ENCODE measurements around the gene HM13.

HM13 gene

GRCh38 chr20:31559704-31560093 lies 45.5 kb downstream of the HM13 start:
- CTCF ChIA-PET = interaction anchor here (0.7 to 30.9 kb wide), 11 partner anchors 8 to 72 kb away, joined by 3 to 853 read pairs (median 4); partner anchors contain the start of gene ID1
- Mint-ChIP-seq H3K4me1 (peaks cover 15% of the 10 kb centered on the region), H3K27me3 (no peaks in the 10 kb centered on the region), H3K4me3 (no peak overlapping the region), H3K27ac (peak overlapping the region; percentile 90), H3K36me3 (peaks cover 40% of the 10 kb centered on the region), H3K9me3 (no peaks in the 10 kb centered on the region)
- DNase-seq = no peak

GRCh38 chr20:31560094-31560745 lies 46.0 kb downstream of the HM13 start:
- H3K9me3 Mint-ChIP-seq = no peaks in the 10 kb centered on the region
- no peaks in the 10 kb centered on the region for H3K27me3 Mint-ChIP-seq
- H3K4me1 Mint-ChIP-seq = peaks cover 15% of the 10 kb centered on the region
- H3K27ac Mint-ChIP-seq = peak overlapping the region; percentile 90
- peak; percentile 88 for DNase-seq
- H3K4me3 Mint-ChIP-seq = no peak overlapping the region
- peaks cover 41% of the 10 kb centered on the region for H3K36me3 Mint-ChIP-seq
- CTCF ChIA-PET = interaction anchor here (0.7 to 30.9 kb wide), 13 partner anchors 9 to 163 kb away, joined by 3 to 853 read pairs (median 4); partner anchors contain the start of genes BCL2L1 and ID1

DNA sequence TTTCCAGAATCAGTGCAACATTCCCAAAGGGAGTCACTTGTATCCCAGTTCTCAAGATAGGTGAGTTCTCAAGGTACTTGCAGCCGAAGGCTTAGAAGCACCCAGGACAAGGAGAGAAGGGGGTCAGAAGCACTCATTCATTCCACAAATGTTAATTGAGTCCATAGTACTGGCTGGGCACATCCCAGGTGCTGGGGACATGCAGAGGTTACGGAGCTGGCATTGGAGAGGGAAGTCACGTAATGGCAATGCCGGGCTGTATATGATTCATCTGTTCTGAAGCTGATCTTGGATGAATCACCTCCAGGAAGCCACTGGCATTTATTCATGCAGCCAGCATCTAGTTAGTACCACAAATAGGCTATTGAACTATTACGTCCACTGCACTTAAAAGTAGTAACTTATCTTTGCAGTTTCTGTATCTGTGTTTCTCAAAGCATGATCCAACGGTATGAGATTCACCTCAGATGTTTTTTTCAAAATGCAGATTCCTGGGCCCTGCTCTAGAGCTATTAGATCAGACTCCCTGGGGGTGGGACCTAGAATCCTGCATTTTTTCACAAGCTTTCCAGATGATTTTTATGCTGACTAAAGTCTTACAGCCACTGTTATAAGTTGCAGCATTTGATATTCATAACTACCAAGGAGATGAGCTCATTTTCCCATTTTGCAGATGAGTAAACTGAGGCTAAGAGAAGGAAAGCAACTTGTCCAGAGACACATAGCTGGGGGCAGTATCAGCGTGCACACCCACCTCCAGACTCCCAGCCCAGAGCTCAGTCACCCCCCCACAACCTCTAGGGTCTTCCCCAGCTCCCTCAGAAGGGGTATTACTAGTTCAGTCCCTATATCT lies 46.7 kb downstream of the HM13 start:
- peaks cover 19% of the 10 kb centered on the region for H3K4me1 Mint-ChIP-seq

GRCh38 chr20:31562241-31562640 lies 48.0 kb downstream of the HM13 start:
- no peaks in the 10 kb centered on the region for H3K9me3 Mint-ChIP-seq
- H3K4me1 Mint-ChIP-seq = peaks cover 23% of the 10 kb centered on the region
- H3K4me3 Mint-ChIP-seq = no peak overlapping the region
- no peak for DNase-seq
- CTCF ChIA-PET = interaction anchor here (0.6 to 30.9 kb wide), 11 partner anchors 11 to 161 kb away, joined by 3 to 853 read pairs (median 5); partner anchors contain the start of genes BCL2L1 and ID1
- H3K36me3 Mint-ChIP-seq = peaks cover 39% of the 10 kb centered on the region
- no peaks in the 10 kb centered on the region for H3K27me3 Mint-ChIP-seq
- H3K27ac Mint-ChIP-seq = peak overlapping the region; percentile 71

More for the DNA sequence above, 46.7 kb downstream of the HM13 start:
- Mint-ChIP-seq H3K27me3 (no peaks in the 10 kb centered on the region), H3K9me3 (no peaks in the 10 kb centered on the region), H3K4me3 (no peak overlapping the region), H3K36me3 (peaks cover 41% of the 10 kb centered on the region), H3K27ac (no peak overlapping the region)
- DNase-seq = no peak
- CTCF ChIA-PET = interaction anchor here (0.7 to 30.9 kb wide), 16 partner anchors 10 to 254 kb away, joined by 3 to 853 read pairs (median 4); partner anchors contain the start of genes BCL2L1 and ID1

DNA sequence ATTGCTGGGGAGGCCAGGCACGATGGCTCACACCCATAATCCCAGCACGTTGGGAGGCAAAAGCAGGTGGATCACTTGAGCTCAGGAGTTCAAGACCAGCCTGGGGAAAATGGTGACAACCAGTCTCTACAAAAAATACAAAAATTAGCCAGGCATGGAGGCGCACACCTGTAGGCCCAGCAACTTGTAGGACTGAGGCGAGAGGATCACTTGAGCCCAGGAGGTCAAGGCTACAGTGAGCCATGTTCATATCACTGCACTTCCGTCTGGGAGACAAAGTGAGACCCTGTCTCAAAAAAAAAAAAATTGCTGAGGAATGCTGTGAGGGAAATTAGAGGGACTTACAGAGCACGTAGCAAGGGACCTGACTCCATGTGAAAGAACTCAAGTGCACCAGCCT lies 50.0 kb downstream of the HM13 start:
- Mint-ChIP-seq H3K36me3 (peaks cover 32% of the 10 kb centered on the region), H3K27ac (no peak overlapping the region), H3K27me3 (no peaks in the 10 kb centered on the region), H3K4me3 (no peak overlapping the region), H3K9me3 (no peaks in the 10 kb centered on the region), H3K4me1 (peaks cover 28% of the 10 kb centered on the region)
- no peak for DNase-seq
- CTCF ChIA-PET = interaction anchor here (1.2 to 30.9 kb wide), 2 partner anchors 15 to 46 kb away, joined by 3 to 853 read pairs; partner anchors contain the start of gene ID1

DNA sequence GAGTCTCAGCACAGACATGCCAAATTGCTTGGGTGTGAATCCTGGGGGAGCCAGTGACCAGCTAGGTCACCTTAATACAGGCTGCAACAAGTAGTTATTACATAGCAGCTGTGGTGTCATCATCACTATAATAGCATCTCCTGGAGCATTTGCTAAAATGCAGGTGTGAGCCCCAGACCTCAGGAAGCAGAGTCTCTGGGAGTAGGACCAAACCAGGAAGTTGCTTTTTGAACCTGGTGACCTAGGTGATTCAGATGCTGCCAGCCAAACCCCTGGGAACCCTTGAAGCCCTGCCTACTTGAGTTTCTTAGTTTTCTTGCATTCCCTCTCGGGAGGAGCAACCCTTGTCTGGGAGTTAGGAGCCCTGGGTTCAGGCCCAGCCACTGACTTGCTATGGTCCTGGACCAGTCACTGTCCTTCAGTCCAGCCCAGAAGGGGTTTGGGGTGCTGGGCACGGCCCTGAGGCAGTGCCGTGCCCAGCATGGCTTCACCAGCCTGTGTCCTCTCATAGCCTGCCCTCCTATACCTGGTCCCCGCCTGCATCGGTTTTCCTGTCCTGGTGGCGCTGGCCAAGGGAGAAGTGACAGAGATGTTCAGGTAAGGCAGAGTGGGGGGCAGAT lies 51.6 kb downstream of the HM13 start:
- no peaks in the 10 kb centered on the region for H3K27me3 Mint-ChIP-seq
- H3K27ac Mint-ChIP-seq = no peak overlapping the region
- H3K9me3 Mint-ChIP-seq = no peaks in the 10 kb centered on the region
- peaks cover 18% of the 10 kb centered on the region for H3K4me1 Mint-ChIP-seq
- peaks cover 30% of the 10 kb centered on the region for H3K36me3 Mint-ChIP-seq
- DNase-seq = no peak
- no peak overlapping the region for H3K4me3 Mint-ChIP-seq
- CTCF ChIA-PET = interaction anchor here (3.5 to 30.9 kb wide), 2 partner anchors 9 to 45 kb away, joined by 19 to 853 read pairs; partner anchors contain the start of gene ID1

GRCh38 chr20:31566319-31566657 lies 52.0 kb downstream of the HM13 start:
- Mint-ChIP-seq H3K4me1 (peaks cover 18% of the 10 kb centered on the region), H3K4me3 (no peak overlapping the region), H3K36me3 (peaks cover 26% of the 10 kb centered on the region), H3K27me3 (no peaks in the 10 kb centered on the region), H3K27ac (peak overlapping the region; percentile 13), H3K9me3 (no peaks in the 10 kb centered on the region)
- CTCF ChIA-PET = interaction anchor here (1.4 to 30.9 kb wide), 3 partner anchors 9 to 63 kb away, joined by 3 to 853 read pairs (median 19); partner anchors contain the start of gene ID1
- no peak for DNase-seq

- CTCF ChIA-PET = interaction anchor here (1.1 to 30.9 kb wide), 7 partner anchors 10 to 156 kb away, joined by 3 to 853 read pairs (median 5); partner anchors contain the start of genes BCL2L1 and ID1
- no peak overlapping the region for H3K4me3 Mint-ChIP-seq
- DNase-seq = no peak
- H3K9me3 Mint-ChIP-seq = no peaks in the 10 kb centered on the region
- H3K27me3 Mint-ChIP-seq = no peaks in the 10 kb centered on the region
- peaks cover 18% of the 10 kb centered on the region for H3K4me1 Mint-ChIP-seq
- peak overlapping the region; percentile 13 for H3K27ac Mint-ChIP-seq
- H3K36me3 Mint-ChIP-seq = peaks cover 23% of the 10 kb centered on the region
Measured at GRCh38 chr20:31566658-31567379, 52.6 kb downstream of the HM13 start.

- DNase-seq = no peak
- H3K9me3 Mint-ChIP-seq = no peaks in the 10 kb centered on the region
- H3K4me1 Mint-ChIP-seq = peaks cover 22% of the 10 kb centered on the region
- no peak overlapping the region for H3K4me3 Mint-ChIP-seq
- peaks cover 23% of the 10 kb centered on the region for H3K36me3 Mint-ChIP-seq
- CTCF ChIA-PET = interaction anchor here (0.9 to 30.9 kb wide), 8 partner anchors 10 to 156 kb away, joined by 3 to 853 read pairs (median 4); partner anchors contain the start of genes BCL2L1 and ID1
- peak overlapping the region; percentile 78 for H3K27ac Mint-ChIP-seq
- H3K27me3 Mint-ChIP-seq = no peaks in the 10 kb centered on the region
Measured at GRCh38 chr20:31567380-31567720, 53.1 kb downstream of the HM13 start.

DNA sequence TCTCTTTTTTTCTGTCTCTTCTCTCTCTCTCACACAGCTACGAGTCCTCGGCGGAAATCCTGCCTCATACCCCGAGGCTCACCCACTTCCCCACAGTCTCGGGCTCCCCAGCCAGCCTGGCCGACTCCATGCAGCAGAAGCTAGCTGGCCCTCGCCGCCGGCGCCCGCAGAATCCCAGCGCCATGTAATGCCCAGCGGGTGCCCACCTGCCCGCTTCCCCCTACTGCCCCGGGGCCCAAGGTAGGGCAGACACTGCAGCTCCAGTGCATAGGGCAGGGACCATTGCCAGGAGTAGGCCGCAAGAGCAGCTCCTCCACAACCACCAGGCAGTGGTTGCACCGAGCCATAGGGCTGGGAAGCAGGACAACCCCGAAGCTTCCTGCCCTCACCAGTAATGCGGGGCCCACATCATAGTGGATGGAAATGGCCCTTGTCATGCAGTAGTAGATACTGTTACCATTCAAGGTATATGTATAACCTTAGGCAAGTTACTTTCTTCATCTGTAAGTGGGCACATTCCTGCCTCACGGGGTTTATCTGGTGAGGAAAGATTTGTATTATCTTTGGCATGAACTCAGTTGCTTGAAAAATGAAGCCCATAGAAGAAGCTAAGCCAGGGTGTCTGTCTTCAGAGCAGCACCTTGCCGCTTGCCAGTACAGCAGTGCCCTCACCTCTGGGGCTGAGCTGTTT lies 53.9 kb downstream of the HM13 start:
- Mint-ChIP-seq H3K27ac (peak overlapping the region; percentile 78), H3K9me3 (no peaks in the 10 kb centered on the region)
- CTCF ChIA-PET = interaction anchor here (0.6 to 30.9 kb wide), 11 partner anchors 8 to 155 kb away, joined by 3 to 853 read pairs (median 3); partner anchors contain the start of genes BCL2L1 and ID1

DNA sequence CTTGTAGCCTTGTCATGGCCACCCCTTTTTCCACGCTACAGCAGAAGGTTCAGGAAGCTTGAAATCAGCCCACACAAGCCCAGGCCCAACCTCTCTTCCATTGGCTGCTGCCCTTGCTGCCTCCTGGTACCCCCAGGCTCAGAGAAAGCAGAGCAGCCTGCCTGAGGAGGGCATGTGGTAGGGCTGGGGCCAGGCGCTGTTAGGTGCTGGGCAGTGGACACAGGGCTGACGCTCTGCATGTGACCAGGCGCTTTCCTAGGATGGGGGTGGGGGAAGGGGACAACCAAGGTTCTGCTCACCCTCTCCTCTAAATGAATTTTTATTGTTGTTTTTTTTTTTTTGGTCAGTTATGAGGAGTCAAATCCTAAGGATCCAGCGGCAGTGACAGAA lies 54.5 kb downstream of the HM13 start:
- H3K27me3 Mint-ChIP-seq = no peaks in the 10 kb centered on the region
- no peaks in the 10 kb centered on the region for H3K9me3 Mint-ChIP-seq
- H3K4me3 Mint-ChIP-seq = no peak overlapping the region
- no peak for DNase-seq
- peaks cover 17% of the 10 kb centered on the region for H3K36me3 Mint-ChIP-seq
- peaks cover 33% of the 10 kb centered on the region for H3K4me1 Mint-ChIP-seq
- H3K27ac Mint-ChIP-seq = peak overlapping the region; percentile 45
- CTCF ChIA-PET = interaction anchor here (0.6 to 30.9 kb wide), 11 partner anchors 7 to 164 kb away, joined by 3 to 853 read pairs (median 3); partner anchors contain the start of gene ID1

More for the DNA sequence above, 53.9 kb downstream of the HM13 start:
- no peaks in the 10 kb centered on the region for H3K27me3 Mint-ChIP-seq
- H3K36me3 Mint-ChIP-seq = peaks cover 17% of the 10 kb centered on the region
- peaks cover 27% of the 10 kb centered on the region for H3K4me1 Mint-ChIP-seq
- no peak for DNase-seq
- H3K4me3 Mint-ChIP-seq = no peak overlapping the region

GRCh38 chr20:31569163-31570020 lies 55.1 kb downstream of the HM13 start:
- CTCF ChIA-PET = interaction anchor here (0.7 to 30.9 kb wide), 13 partner anchors 9 to 163 kb away, joined by 3 to 853 read pairs (median 3); partner anchors contain the start of gene ID1
- H3K9me3 Mint-ChIP-seq = no peaks in the 10 kb centered on the region
- H3K4me3 Mint-ChIP-seq = no peak overlapping the region
- H3K27me3 Mint-ChIP-seq = no peaks in the 10 kb centered on the region
- H3K4me1 Mint-ChIP-seq = peaks cover 38% of the 10 kb centered on the region
- H3K27ac Mint-ChIP-seq = no peak overlapping the region
- DNase-seq = peak; percentile 70
- H3K36me3 Mint-ChIP-seq = peaks cover 12% of the 10 kb centered on the region
